Superior temporal gyrus (tissue), 1 donor: ENCODE data around the gene BLNK.
"Not testable (repeated sequence)": the region's sequence is repeated elsewhere in the genome, so short reads cannot be mapped to it uniquely, and the experiment has no call there.

Experiments used
- DNase-seq: peaks from one replicate; pipeline ENCODE4 v3.0.0-alpha.2; 2016; ENCODE audit errors: extremely low spot score

Gene BLNK

GRCh38 chr10:96271016-96271815 is at the start of gene BLNK:
Gene BLNK (minus strand): TSS chr10:96271569. CDS start chr10:96271398, 171 bp downstream.
- DNase-seq = no peak

- DNase-seq = peak; percentile 28
Observed at GRCh38 chr10:96319754-96320474, 48.5 kb upstream of the BLNK start.

- DNase-seq = no peak
Observed at GRCh38 chr10:96317067-96317833, 45.9 kb upstream of the BLNK start.

GRCh38 chr10:96313344-96313743 is 42.0 kb upstream of the BLNK start:
- DNase-seq = no peak

GRCh38 chr10:96311180-96311715 is 39.9 kb upstream of the BLNK start:
- DNase-seq = no peak

- no peak for DNase-seq
Observed at GRCh38 chr10:96310321-96310669, 38.9 kb upstream of the BLNK start.

- DNase-seq = no peak
Observed at GRCh38 chr10:96309628-96310320, 38.4 kb upstream of the BLNK start.

GRCh38 chr10:96308854-96309253 is 37.5 kb upstream of the BLNK start:
- not testable (repeated sequence) for DNase-seq

- peak; percentile 42 for DNase-seq
Observed at GRCh38 chr10:96306516-96306915, 35.1 kb upstream of the BLNK start.

GRCh38 chr10:96305019-96305418 is 33.6 kb upstream of the BLNK start:
- no peak for DNase-seq

- no peak for DNase-seq
Observed at GRCh38 chr10:96304230-96304629, 32.9 kb upstream of the BLNK start, which contains the start of gene DNTT. Gene DNTT (plus strand): TSS chr10:96304434. CDS start chr10:96304498, 64 bp downstream.

- DNase-seq = no peak
Observed at GRCh38 chr10:96301616-96302015, 30.2 kb upstream of the BLNK start.

GRCh38 chr10:96299383-96299782 is 28.0 kb upstream of the BLNK start:
- DNase-seq = peak; percentile 24

GRCh38 chr10:96298362-96298761 is 27.0 kb upstream of the BLNK start:
- DNase-seq = no peak

- no peak for DNase-seq
Observed at GRCh38 chr10:96297486-96297885, 26.1 kb upstream of the BLNK start.

- DNase-seq = no peak
Observed at GRCh38 chr10:96295475-96295874, 24.1 kb upstream of the BLNK start.

- peak; percentile 79 for DNase-seq
Observed at GRCh38 chr10:96292971-96293920, 21.9 kb upstream of the BLNK start.

- DNase-seq = no peak
Observed at GRCh38 chr10:96290368-96291133, 19.2 kb upstream of the BLNK start.

GRCh38 chr10:96289218-96289910 is 18.0 kb upstream of the BLNK start:
- DNase-seq = no peak
